ENCODE data around the gene ARHGEF40.
A peak's percentile ranks its signal among the peaks of the same experiment; 100 is the strongest.

Gene ARHGEF40

DNA sequence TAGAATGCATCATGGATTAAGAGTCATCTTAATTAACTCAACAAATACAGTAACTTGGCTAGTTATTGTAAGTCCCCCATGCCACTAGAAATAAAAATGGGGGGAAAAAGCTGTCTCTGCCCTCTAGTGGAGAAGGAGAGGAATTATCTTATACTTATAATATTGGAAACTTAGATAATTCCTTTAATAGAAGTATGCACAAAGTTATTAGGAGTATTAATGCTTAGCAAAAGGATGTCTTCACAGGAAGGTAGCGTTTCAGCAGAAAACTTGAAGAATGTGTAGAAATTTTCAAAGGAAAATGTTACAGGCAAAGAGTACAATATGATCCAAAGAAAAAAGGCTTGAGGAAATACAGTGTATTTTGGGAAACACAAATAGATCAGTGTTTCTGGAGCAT is 65.9 kb downstream of the ARHGEF40 start:
- DNase-seq, result peak; percentile 5 to 12

All from inflammatory macrophage (primary cell).